PC-9 (cell line): ENCODE data around the gene EP300. TPM values are rescaled to one million over a fixed set of nuclear protein-coding genes. Genes with fewer than 3 reads are reported as not detected.
A peak's percentile ranks its signal among the peaks of the same experiment; 100 is the strongest.

Experiments used
- BruUV-seq: library from RNA; stranded (reverse); fragments of 400-500 nt; replicated peaks from 2 replicates; lab custom pipeline; 2021; lab: Mats Ljungman, UMichigan
- CTCF ChIA-PET: fragments of 300-600 bp; sonication (Branson Sonifier 250); formaldehyde crosslinking; loops from one replicate; lab custom pipeline; 2022; ENCODE audit warnings: antibody characterized with exemption; lab: Charles Lee
- POLR2A ChIA-PET: fragments of 300-600 bp; sonication (Branson Sonifier 250); formaldehyde crosslinking; loops from one replicate; lab custom pipeline; 2022; ENCODE audit warnings: antibody characterized with exemption; ENCODE audit not compliant: unreplicated experiment; lab: Charles Lee
- DNase-seq, 2 experiments: peaks; one replicate each; pipeline versions ENCODE4 v3.0.0 to v3.0.0-alpha.2; 2015 to 2022; ENCODE audit warnings: mixed read lengths in 1 of 2
- H2AFZ ChIP-seq: fragments of 200-600 bp; sonication (generic); 2 replicates; pipeline ENCODE4 v1.8.1; 2017; ENCODE audit warnings: antibody characterized with exemption
- H3F3A ChIP-seq: fragments of 200-600 bp; sonication (generic); 2 replicates; pipeline ENCODE4 v1.8.1; 2017; ENCODE audit warnings: antibody characterized with exemption, mild to moderate bottlenecking, low read depth; ENCODE audit not compliant: insufficient read depth
- H3K27ac ChIP-seq: fragments of 200-600 bp; sonication (generic); 2 replicates; pipeline ENCODE4 v1.6.1; 2016; ENCODE audit warnings: mixed run types
- H3K27me3 ChIP-seq: fragments of 200-600 bp; sonication (generic); 2 replicates; pipeline ENCODE4 v1.6.1; 2016; ENCODE audit warnings: low read depth, mixed run types; ENCODE audit not compliant: insufficient read depth
- H3K36me3 ChIP-seq: fragments of 200-600 bp; sonication (generic); 2 replicates; pipeline ENCODE4 v1.6.1; 2016; ENCODE audit warnings: low read depth, mixed run types
- H3K4me1 ChIP-seq: fragments of 200-600 bp; sonication (generic); replicated peaks from 2 replicates; pipeline ENCODE4 v1.6.1; 2016; ENCODE audit warnings: mixed run types; ENCODE audit not compliant: insufficient read depth
- H3K4me2 ChIP-seq: fragments of 200-600 bp; sonication (generic); 2 replicates; pipeline ENCODE4 v1.6.1; 2017; ENCODE audit warnings: mixed run types
- H3K4me3 ChIP-seq: fragments of 200-600 bp; sonication (generic); 2 replicates; pipeline ENCODE4 v1.6.1; 2016; ENCODE audit warnings: mixed run types
- H3K79me2 ChIP-seq: fragments of 200-600 bp; sonication (generic); 2 replicates; pipeline ENCODE4 v1.6.1; 2017; ENCODE audit warnings: low read depth, mixed run types
- H3K9me2 ChIP-seq: fragments of 200-600 bp; sonication (generic); 2 replicates; pipeline ENCODE4 v1.8.1; 2017; ENCODE audit warnings: mild to moderate bottlenecking; ENCODE audit not compliant: insufficient read depth
- H3K9me3 ChIP-seq: fragments of 200-600 bp; sonication (generic); 2 replicates; pipeline ENCODE4 v1.8.1; 2016; ENCODE audit warnings: low read depth; ENCODE audit not compliant: insufficient read depth
- H4K20me1 ChIP-seq: fragments of 200-600 bp; sonication (generic); 2 replicates; pipeline ENCODE4 v1.8.1; 2017; ENCODE audit not compliant: insufficient read depth
- EZH2 ChIP-seq: fragments of 200-600 bp; sonication (generic); IDR thresholded peaks from 2 replicates; pipeline ENCODE4 v1.8.0; 2017; ENCODE audit warnings: antibody characterized with exemption, low read depth
- intact Hi-C: fragments of 100-400 bp; cut with micrococcal nuclease; formaldehyde crosslinking; loops from one replicate; pipeline ENCODE4 v1.10.0; 2022; ENCODE audit not compliant: unreplicated experiment
- total RNA-seq: library from RNA; stranded (reverse); gene quantifications from 2 replicates; pipeline ENCODE4 v1.2.3, GENCODE V29; 2021
- TF ChIP-seq, protein P1 (sequence below): fragments of 200-600 bp; sonication (generic); conservative IDR thresholded peaks from 2 replicates; pipeline ENCODE4 v1.6.1; 2017; ENCODE audit warnings: mixed run types, antibody characterized with exemption, mild to moderate bottlenecking, moderate library complexity

EP300 gene
- total RNA-seq, 1 experiment from 2014 or later = 64.3 TPM

DNA sequence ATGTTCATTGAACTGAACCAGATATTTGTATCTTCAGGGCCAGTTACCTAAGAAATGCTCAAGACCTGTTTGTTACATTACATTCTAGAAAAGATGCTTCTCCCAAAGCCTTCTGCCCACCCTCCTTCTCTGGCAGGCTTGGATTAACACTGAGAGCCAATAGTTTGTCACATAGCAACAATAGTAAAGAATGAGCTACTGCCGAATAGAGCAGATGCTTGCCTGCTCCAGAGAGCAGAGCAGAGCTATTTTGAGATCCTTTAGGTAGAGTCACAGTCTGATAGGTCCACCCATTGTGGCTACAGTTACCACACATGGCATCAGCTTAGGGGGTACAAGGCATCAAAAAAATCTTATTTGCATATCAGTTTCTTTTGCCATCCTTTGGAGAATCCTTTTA, 13.5 kb upstream of the EP300 start:
- ChIA-PET POLR2A (no interaction called here), CTCF (no interaction called here)
- Histone ChIP-seq H3K4me2 (no peak overlapping the region), H3K27ac (no peak overlapping the region), H3K4me3 (no peak overlapping the region), H3K36me3 (no peaks in the 10 kb centered on the region), H4K20me1 (no peaks in the 10 kb centered on the region), H2AFZ (no peak overlapping the region), H3K4me1 (no peaks in the 10 kb centered on the region), H3K9me3 (no peaks in the 10 kb centered on the region), H3K27me3 (no peaks in the 10 kb centered on the region), H3K9me2 (no peaks in the 10 kb centered on the region), H3F3A (no peaks in the 10 kb centered on the region), H3K79me2 (no peaks in the 10 kb centered on the region)
- no TSS peak for BruUV-seq
- DNase-seq = no peak
- intact Hi-C loops = no loop called here
- TF ChIP-seq, protein P1, sequence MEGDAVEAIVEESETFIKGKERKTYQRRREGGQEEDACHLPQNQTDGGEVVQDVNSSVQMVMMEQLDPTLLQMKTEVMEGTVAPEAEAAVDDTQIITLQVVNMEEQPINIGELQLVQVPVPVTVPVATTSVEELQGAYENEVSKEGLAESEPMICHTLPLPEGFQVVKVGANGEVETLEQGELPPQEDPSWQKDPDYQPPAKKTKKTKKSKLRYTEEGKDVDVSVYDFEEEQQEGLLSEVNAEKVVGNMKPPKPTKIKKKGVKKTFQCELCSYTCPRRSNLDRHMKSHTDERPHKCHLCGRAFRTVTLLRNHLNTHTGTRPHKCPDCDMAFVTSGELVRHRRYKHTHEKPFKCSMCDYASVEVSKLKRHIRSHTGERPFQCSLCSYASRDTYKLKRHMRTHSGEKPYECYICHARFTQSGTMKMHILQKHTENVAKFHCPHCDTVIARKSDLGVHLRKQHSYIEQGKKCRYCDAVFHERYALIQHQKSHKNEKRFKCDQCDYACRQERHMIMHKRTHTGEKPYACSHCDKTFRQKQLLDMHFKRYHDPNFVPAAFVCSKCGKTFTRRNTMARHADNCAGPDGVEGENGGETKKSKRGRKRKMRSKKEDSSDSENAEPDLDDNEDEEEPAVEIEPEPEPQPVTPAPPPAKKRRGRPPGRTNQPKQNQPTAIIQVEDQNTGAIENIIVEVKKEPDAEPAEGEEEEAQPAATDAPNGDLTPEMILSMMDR = no peak
- no peak for TF ChIP-seq EZH2

DNA sequence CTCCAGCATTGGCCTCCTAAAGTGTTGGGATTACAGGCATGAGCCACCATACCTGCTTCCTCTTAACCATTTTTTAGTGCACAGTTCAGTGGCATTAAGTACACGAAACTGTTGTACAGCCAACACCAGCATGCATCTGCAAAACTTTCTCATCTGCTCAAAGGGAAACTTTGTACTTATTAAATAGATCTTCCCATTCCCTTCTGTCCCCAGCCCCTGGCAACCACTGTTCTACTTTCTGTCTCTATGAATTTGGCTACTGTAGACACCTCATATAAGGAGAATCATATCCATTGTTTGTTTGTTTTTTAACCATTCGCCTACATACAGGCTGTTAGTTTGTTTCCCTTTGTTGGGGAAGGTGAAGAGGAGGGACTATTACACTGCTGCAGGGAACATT, 6.5 kb upstream of the EP300 start:
- CTCF ChIA-PET = no interaction called here
- no TSS peak for BruUV-seq
- H3F3A ChIP-seq = no peaks in the 10 kb centered on the region
- H3K79me2 ChIP-seq = no peaks in the 10 kb centered on the region
- no peak for DNase-seq
- TF ChIP-seq EZH2 = no peak
- TF ChIP-seq, protein P1 = no peak
- H3K27ac ChIP-seq = no peak overlapping the region
- no peaks in the 10 kb centered on the region for H3K27me3 ChIP-seq
- H3K4me2 ChIP-seq = no peak overlapping the region
- POLR2A ChIA-PET = no interaction called here
- no peak overlapping the region for H2AFZ ChIP-seq
- no peaks in the 10 kb centered on the region for H3K9me3 ChIP-seq
- H3K4me1 ChIP-seq = peaks cover 5% of the 10 kb centered on the region; the same call in 1 of the 2 replicates
- H3K36me3 ChIP-seq = no peaks in the 10 kb centered on the region
- H3K4me3 ChIP-seq = no peak overlapping the region
- intact Hi-C loops = no loop called here
- no peaks in the 10 kb centered on the region for H4K20me1 ChIP-seq
- H3K9me2 ChIP-seq = no peaks in the 10 kb centered on the region

GRCh38 chr22:41091132-41092022, 1.0 kb upstream of the EP300 start:
- H3K9me2 ChIP-seq = no peaks in the 10 kb centered on the region
- CTCF ChIA-PET = no interaction called here
- POLR2A ChIA-PET = interaction anchor here (0.6 to 0.7 kb wide), 2 partner anchors 140 to 235 kb away, joined by 5 to 9 read pairs; partner anchors contain the start of genes RBX1 and ST13
- peak; percentile 93 to 98 for DNase-seq
- peaks cover 16% of the 10 kb centered on the region; the same call in 1 of the 2 replicates for H3K36me3 ChIP-seq
- peaks cover 28% of the 10 kb centered on the region for H3K4me1 ChIP-seq
- H3K79me2 ChIP-seq = peaks cover 41% of the 10 kb centered on the region
- peak overlapping the region; percentile 92 for H3K4me3 ChIP-seq
- H3K27ac ChIP-seq = peak overlapping the region; percentile 97
- H3K9me3 ChIP-seq = no peaks in the 10 kb centered on the region
- peak overlapping the region; percentile 86 for H2AFZ ChIP-seq
- peak overlapping the region; percentile 88 for H3K4me2 ChIP-seq
- H4K20me1 ChIP-seq = peaks cover 35% of the 10 kb centered on the region
- no peak for TF ChIP-seq EZH2
- TF ChIP-seq, protein P1 = no peak
- TSS peak; percentile 82 for BruUV-seq
- H3F3A ChIP-seq = peaks cover 5% of the 10 kb centered on the region; the same call in 1 of the 2 replicates
- intact Hi-C loops = loop anchor here (1.0 to 2.0 kb wide), 4 partner anchors 70 to 289 kb away; partner anchors contain the start of genes RBX1 and TEF
- no peaks in the 10 kb centered on the region for H3K27me3 ChIP-seq
